BJ (cell line): ENCODE data around the gene TMEM88. TPM values are rescaled to one million over a fixed set of nuclear protein-coding genes. Genes with fewer than 3 reads are reported as not detected.
A peak's percentile ranks its signal among the peaks of the same experiment; 100 is the strongest.
"Not testable (repeated sequence)": the region's sequence is repeated elsewhere in the genome, so short reads cannot be mapped to it uniquely, and the experiment has no call there.

Experiments used
- CTCF ChIA-PET: fragments of 350-600 bp; formaldehyde crosslinking; extraction: SDS; loops from one replicate; lab custom pipeline; 2021; ENCODE audit warnings: antibody characterized with exemption, inconsistent platforms; lab: Yijun Ruan, JAX
- POLR2A ChIA-PET: fragments of 300-600 bp; sonication (Branson Sonifier 250); formaldehyde crosslinking; extraction: SDS; loops from one replicate; lab custom pipeline; 2021; ENCODE audit warnings: antibody characterized with exemption; lab: Charles Lee
- DNase-seq: peaks from one replicate; pipeline ENCODE4 v3.0.0-alpha.2; 2011; ENCODE audit warnings: low read depth
- H3K27me3 ChIP-seq: 2 replicates; pipeline ENCODE4 v1.6.0; 2011; ENCODE audit warnings: low read length; ENCODE audit not compliant: control insufficient read depth, insufficient read depth
- H3K36me3 ChIP-seq: 2 replicates; pipeline ENCODE4 v1.5.1; 2011; ENCODE audit warnings: low read length; ENCODE audit not compliant: control insufficient read depth, insufficient read depth
- H3K4me3 ChIP-seq: 2 replicates; pipeline ENCODE4 v1.5.1; 2011; ENCODE audit warnings: low read depth, mild to moderate bottlenecking, control low read depth, low read length
- CTCF ChIP-seq: IDR thresholded peaks from 2 replicates; pipeline ENCODE4 v1.5.1; 2011; ENCODE audit warnings: low read depth, mild to moderate bottlenecking, control low read depth, inconsistent platforms, low read length, moderate library complexity; ENCODE audit not compliant: insufficient read depth
- polyA plus RNA-seq: library from polyadenylated mRNA; depleted of rRNA; stranded (reverse); fragments of >200 nt; gene quantifications from 2 replicates; pipeline ENCODE4 v1.2.3, GENCODE V29; 2011

Gene TMEM88
- polyA plus RNA-seq, 1 experiment, result 0.29 TPM

GRCh38 chr17:7862692-7863437 lies 8.0 kb downstream of the TMEM88 start:
- DNase-seq, result no peak
- ChIA-PET POLR2A (no interaction called here), CTCF (interaction anchor here (0.6 to 6.4 kb wide), 20 partner anchors 9 to 766 kb away, joined by 3 to 60 read pairs (median 4); partner anchors contain the start of gene CHD3)
- Histone ChIP-seq H3K4me3 (no peak overlapping the region), H3K27me3 (no peaks in the 10 kb centered on the region), H3K36me3 (no peaks in the 10 kb centered on the region; the same call in 1 of the 2 replicates)
- peak; percentile 63 for TF ChIP-seq CTCF

- POLR2A ChIA-PET, H3K4me3 ChIP-seq, DNase-seq, H3K27me3 ChIP-seq, H3K36me3 ChIP-seq: not testable (repeated sequence)
- CTCF ChIA-PET, result interaction anchor here (0.7 to 6.4 kb wide), 11 partner anchors 12 to 210 kb away, joined by 3 to 60 read pairs (median 3); no protein-coding TSS in a partner anchor
Observed at GRCh38 chr17:7864384-7864783, 9.5 kb downstream of the TMEM88 start.

- no peak for TF ChIP-seq CTCF
- no peaks in the 10 kb centered on the region for H3K27me3 ChIP-seq
- ChIA-PET CTCF (interaction anchor here (1.0 to 6.4 kb wide), 7 partner anchors 11 to 192 kb away, joined by 3 to 60 read pairs (median 3); no protein-coding TSS in a partner anchor), POLR2A (no interaction called here)
- H3K36me3 ChIP-seq, result no peaks in the 10 kb centered on the region; the same call in 1 of the 2 replicates
- no peak for DNase-seq
- no peak overlapping the region for H3K4me3 ChIP-seq
Observed at GRCh38 chr17:7864995-7865650, 10.3 kb downstream of the TMEM88 start.

GRCh38 chr17:7867881-7868329 lies 13.0 kb downstream of the TMEM88 start:
- ChIA-PET CTCF (interaction anchor here (1.4 kb wide), 1 partner anchor 30 kb away, joined by 5 read pairs; no protein-coding TSS in a partner anchor), POLR2A (no interaction called here)
- Histone ChIP-seq H3K27me3 (no peaks in the 10 kb centered on the region), H3K36me3 (no peaks in the 10 kb centered on the region; the same call in 1 of the 2 replicates), H3K4me3 (no peak overlapping the region)
- DNase-seq, result no peak
- no peak for TF ChIP-seq CTCF

GRCh38 chr17:7873051-7873450 lies 18.2 kb downstream of the TMEM88 start:
- Histone ChIP-seq H3K36me3 (peaks cover 2% of the 10 kb centered on the region; the same call in 1 of the 2 replicates), H3K4me3 (no peak overlapping the region), H3K27me3 (no peaks in the 10 kb centered on the region)
- DNase-seq, result no peak
- CTCF ChIA-PET, result interaction anchor here (0.7 kb wide), 1 partner anchor 117 kb away, joined by 3 read pairs; no protein-coding TSS in a partner anchor
- no peak for TF ChIP-seq CTCF
- POLR2A ChIA-PET, result no interaction called here
